Esophagus muscularis mucosa (tissue), 3 donors: ENCODE data around the gene COL6A1.

Experiments used
- CTCF ChIP-seq, 3 experiments: fragments of 200-600 bp in 2 of 3; fragments of 450-650 bp in 1 of 3; sonication (generic) in 2 of 3; IDR thresholded peaks; one replicate each; pipeline ENCODE4 v1.5.1; 2017 to 2019; ENCODE audit warnings: antibody characterized with exemption in 3 of 3, mild to moderate bottlenecking in 2 of 3, moderate library complexity in 1 of 3
- POLR2A ChIP-seq: fragments of 450-650 bp; IDR thresholded peaks from one replicate; pipeline ENCODE4 v1.6.1; 2017; ENCODE audit warnings: antibody characterized with exemption, moderate library complexity, mild to moderate bottlenecking, low read depth
- POLR2AphosphoS5 ChIP-seq, 2 donors: sonication (generic); formaldehyde crosslinking; IDR thresholded peaks; one replicate each; pipeline ENCODE4 v1.6.1; 2017; ENCODE audit warnings: antibody characterized with exemption in 2 of 2

GRCh38 chr21:45972716-45973474, 8.7 kb upstream of the COL6A1 start:
- TF ChIP-seq CTCF (IDR thresholded peaks at IDR 0.05), result no peak
- peak; percentile 29 to 43 for TF ChIP-seq POLR2AphosphoS5 (IDR thresholded peaks at IDR 0.05)
- no peak for TF ChIP-seq POLR2A
